K562 (cell line): Measurements from ENCODE around the gene LRP2BP.

Experiments used
- FIP1L1 ChIP-seq: fragments of 200-400 bp; formaldehyde crosslinking; IDR thresholded peaks from 2 replicates; pipeline ENCODE4 v1.6.1; 2018; ENCODE audit warnings: mild to moderate bottlenecking, low read depth, low read length; ENCODE audit not compliant: poor library complexity, severe bottlenecking
- HSF4 ChIP-seq: fragments of 250-450 bp; sonication (Bioruptor Pico); IDR thresholded peaks from 2 replicates; pipeline ENCODE4 v2.1.2; 2022; ENCODE audit warnings: mild to moderate bottlenecking, moderate library complexity, borderline replicate concordance
- IRF2 ChIP-seq: sonication (generic); formaldehyde crosslinking; IDR thresholded peaks from 2 replicates; pipeline ENCODE4 v1.8.1; 2022; ENCODE audit warnings: mild to moderate bottlenecking, missing genetic modification reagents

DNA sequence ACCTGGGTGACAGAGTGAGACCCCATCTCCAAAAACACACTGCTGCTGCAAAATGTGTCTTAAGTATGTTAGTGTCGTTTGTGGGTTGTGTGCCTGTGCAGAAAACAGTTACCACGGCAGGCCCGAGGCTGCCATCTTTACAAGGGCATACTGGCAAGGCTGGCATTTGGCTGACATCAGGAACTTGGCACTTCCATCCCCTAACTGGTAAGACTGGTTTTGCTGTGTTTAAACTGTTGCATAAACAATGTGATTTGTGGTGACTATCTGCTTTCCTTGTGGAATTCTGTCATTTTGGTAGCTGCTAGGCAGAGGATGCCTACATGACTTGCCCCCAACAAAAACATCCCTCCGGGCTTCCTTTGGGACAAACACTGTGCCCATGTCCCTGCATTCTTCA, 12.3 kb downstream of the LRP2BP start:
- TF ChIP-seq HSF4 = no peak
- TF ChIP-seq IRF2 (CRISPR knock-in tag) = no peak
- TF ChIP-seq FIP1L1 = no peak
